Putamen (tissue), 1 donor: ENCODE results near the gene C14orf93.
A peak's percentile ranks its signal among the peaks of the same experiment; 100 is the strongest.

Source experiments
- DNase-seq: peaks from one replicate; pipeline ENCODE4 v3.0.0-alpha.2; 2016; ENCODE audit warnings: low spot score

Gene C14orf93

DNA sequence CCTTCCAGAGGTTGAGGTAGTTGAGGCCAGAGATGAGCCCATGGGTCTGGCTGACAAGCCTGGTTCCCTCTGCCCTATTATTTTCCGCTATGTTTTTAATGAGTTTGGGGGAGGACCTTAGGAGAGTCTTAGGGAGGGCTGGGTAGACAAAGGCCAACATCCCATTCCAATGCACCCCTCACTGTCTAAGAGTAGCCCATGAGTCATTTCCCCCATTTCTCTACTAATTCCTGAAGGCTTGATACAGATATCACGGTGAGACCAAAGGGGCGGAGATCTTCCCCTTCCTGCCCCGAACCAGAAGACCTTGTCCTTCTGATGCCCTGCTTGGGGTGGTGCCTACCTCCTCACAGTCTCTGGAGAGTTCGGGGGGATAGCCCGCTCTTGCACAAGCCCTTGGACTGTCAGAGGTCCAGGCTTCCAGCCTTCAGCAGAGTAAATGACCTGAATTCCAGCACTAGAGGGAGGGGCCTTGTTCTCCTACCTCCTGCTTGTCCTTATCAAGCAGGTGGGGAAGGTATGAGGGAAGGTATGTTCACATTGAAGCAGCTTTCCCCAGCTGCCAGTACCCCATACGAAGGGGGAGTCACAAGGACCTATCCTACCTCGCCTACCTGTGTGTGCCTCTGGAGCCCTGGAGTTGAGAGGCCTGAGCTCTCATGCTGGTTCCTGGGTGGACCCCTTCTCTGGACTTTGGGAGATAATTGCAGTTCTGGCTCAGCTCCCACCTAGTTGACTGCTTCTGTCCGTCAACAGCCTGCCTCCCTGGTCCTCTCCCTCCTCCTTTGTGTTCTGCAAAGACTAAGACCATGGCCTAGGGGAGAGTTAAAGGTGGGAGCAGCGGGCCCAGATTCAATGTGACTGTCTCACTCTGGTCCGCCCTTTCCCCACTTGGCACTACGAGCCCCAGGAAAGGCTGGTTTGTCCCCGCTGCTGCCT lies 35.7 kb upstream of the C14orf93 start:
- no peak for DNase-seq

DNA sequence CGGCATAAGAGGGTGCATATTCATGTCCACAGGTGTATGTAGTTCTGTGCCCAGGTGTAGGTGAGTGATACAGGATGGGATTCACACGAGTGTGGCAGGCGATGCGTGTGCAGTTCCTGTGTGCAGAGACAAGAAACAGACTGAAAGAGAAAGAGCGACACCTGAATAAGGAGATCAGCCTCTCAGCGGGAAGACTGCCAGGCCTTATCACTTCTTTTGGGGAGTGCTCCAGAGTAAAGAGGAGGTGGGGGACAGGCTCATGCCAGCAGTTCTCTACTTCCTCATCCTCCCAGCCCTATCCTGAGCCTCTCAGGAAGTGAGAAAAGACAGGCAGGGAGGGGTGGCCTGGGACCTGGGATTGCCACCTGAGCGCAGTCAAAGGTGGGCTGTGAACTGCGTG lies 34.9 kb upstream of the C14orf93 start:
- DNase-seq: no peak

DNA sequence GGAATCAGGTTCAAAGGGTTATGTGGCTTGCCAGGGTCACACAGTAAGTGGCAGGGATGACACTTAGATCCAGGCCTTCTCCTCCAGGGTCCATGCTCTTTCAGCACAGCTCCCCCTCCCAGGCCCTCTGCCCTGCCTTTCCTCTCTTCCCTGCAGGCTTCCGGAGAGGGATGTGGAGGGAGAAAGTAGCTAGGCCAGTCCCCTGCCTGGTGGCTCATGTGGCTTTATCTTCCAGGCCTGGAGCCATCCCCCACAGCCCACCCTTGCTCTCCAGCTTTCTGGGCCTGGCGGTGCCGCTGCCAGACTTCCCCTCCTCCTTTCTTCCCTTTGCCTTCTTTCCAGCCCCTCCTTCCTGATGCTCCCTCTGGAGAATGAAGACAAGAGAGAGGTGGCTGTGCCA lies 33.8 kb upstream of the C14orf93 start:
- DNase-seq: no peak

DNA sequence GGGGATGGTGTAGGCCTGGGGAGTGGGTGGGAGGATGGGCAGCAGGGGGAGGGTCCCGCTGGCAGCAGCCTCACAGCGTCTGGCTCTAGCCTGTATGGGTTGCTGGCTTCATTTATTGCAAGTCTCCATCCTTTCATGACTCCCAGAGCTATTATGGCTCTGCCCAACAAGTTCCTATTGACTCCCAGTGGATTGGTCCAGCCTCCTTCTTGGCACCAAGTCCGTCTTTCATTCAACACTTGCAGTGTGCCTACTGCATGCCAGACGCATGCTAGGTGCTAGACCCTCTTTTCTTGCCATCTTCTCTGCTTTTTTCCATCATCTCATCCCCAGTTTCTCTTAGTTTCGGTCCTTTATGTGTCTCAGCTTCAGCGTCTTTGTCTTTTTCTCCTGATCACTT lies 33.2 kb upstream of the C14orf93 start:
- no peak for DNase-seq

DNA sequence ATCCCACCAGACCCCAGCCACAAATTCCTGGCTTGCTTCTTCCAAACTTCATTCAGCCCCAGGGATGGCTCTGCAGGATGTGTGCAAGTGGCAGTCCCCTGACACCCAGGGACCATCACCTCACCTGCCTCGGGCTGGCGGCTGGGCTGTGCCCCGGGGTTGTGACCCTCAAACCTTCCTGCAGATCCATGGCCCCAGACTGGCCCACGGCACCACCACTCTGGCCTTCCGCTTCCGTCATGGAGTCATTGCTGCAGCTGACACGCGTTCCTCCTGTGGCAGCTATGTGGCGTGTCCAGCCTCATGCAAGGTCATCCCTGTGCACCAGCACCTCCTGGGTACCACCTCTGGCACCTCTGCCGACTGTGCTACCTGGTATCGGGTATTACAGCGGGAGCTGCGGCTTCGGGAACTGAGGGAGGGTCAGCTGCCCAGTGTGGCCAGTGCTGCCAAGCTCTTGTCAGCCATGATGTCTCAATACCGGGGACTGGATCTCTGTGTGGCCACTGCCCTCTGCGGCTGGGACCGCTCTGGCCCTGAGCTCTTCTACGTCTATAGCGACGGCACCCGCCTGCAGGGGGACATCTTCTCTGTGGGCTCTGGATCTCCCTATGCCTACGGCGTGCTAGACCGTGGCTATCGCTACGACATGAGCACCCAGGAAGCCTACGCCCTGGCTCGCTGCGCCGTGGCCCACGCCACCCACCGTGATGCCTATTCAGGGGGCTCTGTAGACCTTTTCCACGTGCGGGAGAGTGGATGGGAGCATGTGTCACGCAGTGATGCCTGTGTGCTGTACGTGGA lies 32.4 kb upstream of the C14orf93 start, which contains the start of gene PSMB11:
Gene PSMB11 (plus strand): TSS at position 51 of the 804 bp plus-strand sequence. CDS start 14 bp downstream, at position 65.
- no peak for DNase-seq

DNA sequence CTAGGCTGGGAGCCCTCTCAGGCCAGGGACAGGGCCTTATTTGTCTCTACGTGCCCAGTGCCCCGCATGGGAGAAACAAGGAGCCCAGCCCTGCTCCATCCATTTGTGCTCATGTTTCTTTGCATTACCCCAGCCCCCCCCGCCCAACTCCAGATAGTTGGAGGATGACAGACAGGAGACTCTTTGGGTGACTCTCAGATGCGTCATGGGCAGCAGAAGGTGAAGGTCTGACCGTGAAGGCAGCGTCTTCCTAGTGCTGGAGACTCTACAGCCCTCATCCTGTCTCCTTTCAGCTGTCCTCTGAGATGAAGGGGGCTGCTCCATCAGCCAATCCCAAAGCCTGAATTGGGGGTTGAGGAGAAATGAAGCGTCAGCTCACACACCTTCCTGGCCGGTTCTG lies 31.8 kb upstream of the C14orf93 start:
- DNase-seq: no peak

DNA sequence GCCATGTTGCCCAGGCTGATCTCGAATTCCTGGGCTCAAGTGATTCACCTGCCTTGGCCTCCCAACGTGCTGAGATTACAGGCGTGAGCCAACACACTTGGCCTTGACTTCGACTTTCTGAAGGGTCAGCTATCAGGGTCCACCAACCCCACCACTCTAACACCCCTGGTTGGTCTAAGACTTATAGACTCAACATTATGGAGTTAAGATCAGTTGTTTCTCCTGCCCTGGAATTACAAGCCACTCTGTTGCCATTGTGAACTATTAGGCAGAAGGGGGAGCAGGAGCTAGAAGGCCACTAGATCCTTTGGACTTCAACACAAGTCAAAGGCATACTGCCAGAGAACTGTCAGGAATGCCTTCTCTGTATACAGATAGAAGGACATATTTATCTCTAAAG lies 30.2 kb upstream of the C14orf93 start:
- no peak for DNase-seq

DNA sequence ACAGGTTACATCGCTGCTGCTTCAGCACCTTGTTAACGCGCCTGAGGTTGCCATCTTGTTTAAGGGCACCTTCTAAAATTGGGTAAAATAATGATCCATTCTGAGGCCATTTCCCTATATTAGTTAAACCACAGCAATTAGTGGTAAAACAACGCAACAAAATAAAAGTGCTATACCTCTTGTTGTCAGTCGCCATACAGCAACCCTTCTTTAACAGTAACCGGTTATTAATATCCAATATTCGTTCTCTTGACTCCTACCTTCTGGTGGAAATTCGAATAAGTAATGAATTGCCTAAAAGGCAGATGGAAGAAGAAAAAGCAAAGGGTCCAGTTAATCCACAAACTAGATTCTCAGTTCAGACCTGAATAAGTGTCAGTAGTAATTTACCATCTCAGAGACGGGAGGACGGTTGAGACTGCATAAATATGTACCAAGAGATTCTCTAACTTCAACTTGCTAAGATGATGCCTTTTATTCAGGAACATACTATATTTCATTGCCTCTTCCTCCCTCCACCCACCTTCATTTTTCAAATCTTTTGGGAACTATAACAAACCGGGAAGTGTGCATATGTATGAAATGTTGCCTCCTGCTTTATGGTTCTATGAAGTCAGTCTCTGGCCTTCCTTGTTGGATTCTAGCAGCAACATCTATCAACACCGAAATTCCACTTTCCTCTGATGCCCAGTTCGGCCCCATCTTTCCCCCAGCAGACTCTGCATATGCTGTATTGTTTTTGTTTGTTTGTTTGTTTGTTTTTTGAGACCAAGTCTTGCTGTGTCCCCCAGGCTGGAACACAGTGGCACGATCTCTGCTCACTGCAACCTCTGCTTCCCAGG lies 25.6 kb upstream of the C14orf93 start:
- no peak for DNase-seq

DNA sequence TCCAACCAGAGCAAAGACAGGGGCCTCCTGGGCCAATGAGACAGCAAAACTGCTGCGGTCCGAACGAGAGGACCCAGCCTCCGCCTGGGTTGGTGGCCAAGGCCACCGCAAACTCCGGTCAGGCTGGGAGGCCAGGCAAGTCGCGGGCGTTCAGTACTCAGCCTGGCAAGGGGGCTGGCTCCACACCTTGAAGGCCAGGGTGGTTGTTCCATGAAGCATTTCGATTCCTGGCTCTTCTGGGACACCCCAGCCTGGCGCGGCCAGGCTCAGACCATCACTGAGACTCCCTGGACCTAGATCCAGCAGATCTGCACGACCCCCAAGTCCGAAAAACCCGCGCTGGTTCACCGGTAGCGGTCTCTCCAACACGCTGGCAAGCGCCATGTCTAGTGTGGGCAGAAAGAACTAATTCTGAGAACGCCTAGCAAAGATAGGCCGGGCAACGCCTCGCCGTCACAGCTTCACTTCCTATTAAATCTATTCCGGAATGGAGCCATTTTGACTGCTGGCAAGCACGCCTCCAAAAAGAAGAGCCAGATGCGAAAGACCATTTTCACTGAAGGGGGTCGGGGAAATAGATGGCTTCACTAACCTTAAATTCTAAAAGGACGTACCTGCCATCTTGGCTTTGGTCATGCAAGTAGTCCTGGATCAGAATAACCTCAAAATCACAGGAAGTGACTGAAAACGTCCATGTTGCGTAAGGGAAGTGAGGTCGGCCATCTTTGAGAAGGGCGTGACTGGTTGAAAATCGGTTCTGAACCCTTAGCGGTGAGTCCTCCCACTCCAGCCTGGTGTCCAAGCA lies 24.8 kb upstream of the C14orf93 start, which contains the start of gene PSMB5:
Gene PSMB5 (minus strand): TSS at position 403 of the 805 bp plus-strand sequence. CDS start 19 bp downstream, at position 384.
- DNase-seq: peak; percentile 95

DNA sequence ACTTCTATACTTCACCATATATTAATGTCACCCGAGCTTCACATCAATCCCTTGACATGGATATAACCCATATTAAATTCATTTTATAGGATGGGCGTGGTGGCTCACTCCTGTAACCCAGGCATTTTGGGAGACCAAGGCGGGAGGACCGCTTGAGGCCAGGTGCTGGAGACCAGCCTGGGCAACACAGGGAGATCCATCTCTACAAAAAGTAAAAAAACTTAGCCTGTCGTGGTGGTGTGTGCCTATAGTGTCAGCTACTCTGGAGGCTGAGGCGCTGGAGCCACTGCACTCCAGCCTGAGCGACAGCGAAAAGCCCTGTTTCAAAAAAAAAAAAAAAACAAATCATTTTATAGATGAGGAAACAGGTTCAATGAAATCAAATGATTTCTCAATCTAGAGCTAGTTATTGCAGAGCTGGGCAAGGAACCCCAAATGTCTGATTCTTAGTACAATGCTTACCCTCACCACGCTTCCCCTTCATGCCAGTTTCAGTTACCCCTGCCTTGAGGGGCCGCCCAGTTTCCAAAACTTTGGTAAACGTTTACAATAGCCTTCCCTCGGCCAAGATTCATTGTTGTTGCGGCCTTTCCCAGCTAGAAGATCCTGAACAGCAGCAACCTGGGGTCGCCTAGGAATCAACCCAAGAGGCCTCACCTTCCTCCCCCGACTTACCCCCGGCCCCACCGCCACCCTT lies 24.0 kb upstream of the C14orf93 start:
- no peak for DNase-seq

DNA sequence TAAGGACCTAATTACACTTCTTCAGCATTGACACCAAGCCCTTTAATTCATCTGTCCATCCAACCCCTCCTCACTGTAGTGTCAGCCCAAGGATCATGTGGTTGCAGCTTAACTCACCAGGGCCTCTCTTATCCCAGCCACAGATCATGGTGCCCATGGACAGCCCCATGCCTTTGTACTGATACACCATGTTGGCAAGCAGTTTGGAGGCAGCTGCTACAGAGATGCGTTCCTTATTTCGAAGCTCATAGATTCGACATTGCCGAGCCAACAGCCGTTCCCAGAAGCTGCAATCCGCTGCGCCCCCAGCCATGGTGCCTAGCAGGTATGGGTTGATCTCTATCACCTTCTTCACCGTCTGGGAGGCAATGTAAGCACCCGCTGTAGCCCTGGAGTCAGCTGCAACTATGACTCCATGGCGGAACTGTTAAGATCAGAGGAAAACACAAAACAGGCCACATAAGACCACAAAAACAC lies 23.3 kb upstream of the C14orf93 start:
- DNase-seq: no peak

DNA sequence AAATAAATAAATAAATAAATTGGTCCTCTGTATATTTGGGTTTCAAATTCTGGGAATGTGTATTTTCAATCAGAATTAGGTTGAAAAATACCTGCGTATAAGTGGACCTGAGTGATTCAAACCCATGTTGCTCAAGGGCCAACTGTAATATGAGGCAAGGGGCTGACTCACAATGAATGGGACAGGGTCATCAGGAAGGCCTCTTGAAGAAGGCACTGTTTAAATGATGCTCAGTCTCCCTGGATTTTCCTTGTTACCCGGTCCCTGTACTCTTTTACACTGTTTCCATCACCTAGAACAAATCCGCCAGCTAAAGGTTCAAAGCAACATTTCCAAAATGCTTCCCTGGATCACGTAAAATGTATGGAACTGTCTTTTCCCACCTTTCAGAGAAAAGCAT lies 21.0 kb upstream of the C14orf93 start:
- no peak for DNase-seq

DNA sequence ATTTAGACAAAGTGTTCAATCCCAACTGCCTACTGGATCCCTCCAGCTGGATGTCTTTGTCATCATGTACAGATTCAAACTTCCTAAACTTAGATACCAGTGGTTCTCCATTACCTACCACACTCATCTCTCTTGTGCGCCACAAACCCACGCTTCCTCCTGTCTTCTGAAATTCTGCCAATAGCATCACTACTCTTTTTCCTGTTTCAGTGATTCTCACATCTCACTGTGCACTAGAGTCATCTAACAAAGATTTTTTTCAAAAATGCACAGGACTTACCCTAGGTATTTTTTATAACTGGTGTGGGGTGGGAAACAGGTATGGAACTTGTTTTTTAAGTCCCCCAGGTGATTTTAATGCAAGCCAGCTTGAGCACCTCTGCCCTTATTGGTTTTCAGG lies 18.9 kb upstream of the C14orf93 start:
- no peak for DNase-seq

DNA sequence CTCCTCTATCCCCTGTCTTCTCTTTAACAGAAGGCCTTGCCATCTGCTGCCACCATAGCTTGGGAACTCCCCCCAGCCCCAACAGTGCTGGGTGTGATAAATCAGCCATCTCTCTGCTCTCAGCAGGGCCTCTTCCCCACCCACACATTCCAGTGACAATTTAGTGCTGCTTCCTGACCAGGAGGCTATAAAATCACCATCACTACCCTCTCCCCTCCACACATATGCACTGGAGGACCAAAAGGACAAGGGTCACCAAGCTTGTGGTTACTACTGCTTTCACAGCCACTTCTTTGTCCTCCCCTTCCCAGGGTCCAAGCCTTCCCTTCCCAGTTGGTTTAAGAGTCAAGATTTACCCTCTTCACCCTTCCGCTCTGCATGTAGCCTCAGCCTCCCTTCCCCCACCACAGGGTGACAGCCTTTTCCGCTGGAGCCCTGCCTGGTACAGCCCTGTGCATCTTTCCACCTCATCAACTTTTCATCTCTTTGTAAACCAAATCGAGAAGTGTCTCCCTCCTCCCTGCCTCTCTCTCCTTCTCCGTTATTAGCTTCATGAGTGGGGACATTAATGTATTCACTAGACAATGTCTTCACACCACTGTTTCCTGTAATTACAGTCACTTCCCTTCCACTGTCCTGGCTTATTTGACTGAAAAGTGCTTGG lies 15.3 kb upstream of the C14orf93 start:
- DNase-seq: no peak

DNA sequence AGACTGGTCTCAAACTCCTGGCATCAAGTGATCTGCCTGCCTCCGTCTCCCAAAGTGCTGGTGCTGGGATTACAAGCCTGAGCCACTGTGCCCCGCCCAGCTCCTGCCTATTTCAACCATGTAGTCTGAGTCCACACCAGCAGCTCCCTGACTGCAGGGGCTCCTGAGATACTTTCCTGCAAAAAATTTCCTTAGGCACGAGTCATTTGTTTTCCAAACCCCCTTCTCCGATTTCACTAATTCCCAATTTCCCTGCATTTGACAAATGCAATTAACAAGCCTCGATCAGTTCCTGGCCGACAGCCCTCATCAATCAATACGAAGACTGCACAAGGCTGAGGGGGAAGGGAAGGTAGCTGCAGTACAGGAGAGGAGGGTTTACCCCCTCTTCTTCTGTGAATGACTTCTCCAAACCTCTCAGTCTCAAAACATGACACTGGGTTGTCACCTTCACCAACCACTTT lies 14.7 kb upstream of the C14orf93 start:
- no peak for DNase-seq

DNA sequence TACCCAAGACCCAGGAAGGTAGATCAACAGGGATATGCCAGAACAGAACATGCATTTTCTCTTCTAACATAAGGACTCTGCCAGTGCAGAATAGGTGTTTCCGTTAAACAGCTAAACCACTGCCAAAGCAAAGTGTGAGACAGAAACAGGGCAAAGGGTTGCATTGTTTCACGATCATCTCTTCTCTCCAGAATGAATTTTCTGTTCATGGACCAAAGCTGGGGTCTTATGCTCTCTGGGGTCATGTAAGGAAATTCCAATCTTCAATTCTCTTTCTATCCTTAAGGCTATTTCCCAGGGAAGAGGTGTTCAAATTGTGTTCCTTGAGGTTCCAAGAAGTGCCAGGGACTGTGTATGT lies 13.8 kb upstream of the C14orf93 start:
- no peak for DNase-seq

DNA sequence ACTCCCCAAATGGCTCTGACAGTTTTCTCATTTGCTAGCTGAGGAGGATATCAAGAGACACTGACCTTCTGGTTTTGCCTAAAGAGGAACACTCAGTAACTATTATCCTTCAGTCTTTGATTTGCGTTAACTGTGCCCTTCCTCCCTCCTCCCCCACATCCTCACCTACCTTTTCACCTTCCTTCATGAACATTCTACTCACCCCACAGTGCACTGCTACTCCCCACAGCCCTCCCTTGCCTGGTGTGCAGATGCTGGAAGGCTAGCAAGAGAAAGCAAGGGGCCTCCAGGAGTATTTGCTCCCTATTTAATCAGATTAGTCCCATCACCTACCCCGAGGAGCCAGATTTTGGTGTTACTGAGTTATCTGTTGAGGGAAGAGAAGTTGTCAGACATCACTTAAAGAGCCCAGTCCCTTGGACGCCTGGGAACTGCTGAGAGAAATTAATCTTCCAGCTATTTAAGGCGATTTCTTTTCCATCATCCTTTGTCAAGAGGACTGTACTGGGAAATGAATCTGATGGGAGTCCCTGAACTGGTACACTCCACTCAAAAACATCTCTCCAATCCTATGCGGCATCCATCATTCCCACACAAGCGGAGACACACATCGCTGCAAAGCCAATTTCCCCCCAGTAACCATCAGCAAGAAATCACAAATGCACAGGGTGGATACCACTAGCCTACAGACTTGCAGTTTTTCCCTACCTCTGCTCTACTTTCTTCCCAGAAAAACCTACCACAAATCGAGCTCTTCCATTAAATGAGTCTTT lies 13.3 kb upstream of the C14orf93 start:
- no peak for DNase-seq

DNA sequence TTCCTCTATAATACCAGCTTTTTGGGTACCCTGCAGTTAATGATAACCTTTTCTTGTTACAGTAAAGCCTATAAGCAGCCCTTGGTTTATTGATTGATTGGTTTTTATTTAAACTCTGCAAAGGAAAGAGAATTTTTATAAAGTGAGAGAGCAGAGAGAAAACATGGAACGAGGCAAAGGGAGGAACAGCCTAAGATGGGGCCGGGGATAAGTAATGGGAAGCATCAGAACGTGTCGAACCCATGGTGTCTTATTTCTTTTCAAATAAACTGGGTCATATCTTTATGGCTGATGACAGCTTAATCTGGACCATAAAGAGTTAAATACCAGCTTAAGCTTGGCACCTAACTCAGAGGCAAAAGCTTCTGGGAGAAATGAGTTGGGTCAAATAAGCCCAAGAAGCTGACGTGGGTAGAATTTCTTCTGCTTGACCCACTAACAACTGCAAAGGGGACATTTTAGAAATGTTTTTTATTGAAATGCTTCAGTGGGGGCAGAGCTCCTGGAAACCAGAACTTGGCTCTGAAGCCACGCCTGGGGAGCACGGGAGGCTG lies 12.0 kb upstream of the C14orf93 start:
- DNase-seq: no peak

DNA sequence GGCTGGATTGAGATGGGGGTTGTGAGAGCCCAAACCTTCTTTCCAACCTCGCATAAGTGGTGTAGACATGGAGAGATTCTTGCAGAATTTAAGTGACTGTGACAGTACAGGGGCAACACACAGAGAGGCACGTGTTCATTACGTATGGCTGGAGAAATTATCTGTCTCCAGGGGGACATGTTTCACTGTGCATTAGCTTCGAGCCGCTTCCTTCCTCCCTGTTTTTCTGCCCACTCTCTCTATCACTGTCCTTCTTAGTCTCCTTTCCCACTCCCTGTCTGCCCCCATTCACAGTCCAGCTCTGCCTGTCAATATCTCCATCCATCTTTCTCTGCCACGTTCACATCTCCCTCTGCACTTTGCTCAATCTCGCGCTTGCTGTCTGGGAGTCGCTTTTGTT lies 11.5 kb upstream of the C14orf93 start:
- DNase-seq: no peak
